ENCODE results near the gene SULT2A1. TPM values are rescaled to one million over a fixed set of nuclear protein-coding genes. Genes with fewer than 3 reads are reported as not detected.

Gene SULT2A1
- total RNA-seq, 2 experiments from 2014 or later: not detected

GRCh38 chr19:47890865-47891621 lies 4.9 kb upstream of the SULT2A1 start:
- Mint-ChIP-seq H3K27ac (no peak overlapping the region), H3K4me1 (ENCODE audit: low read depth) (no peaks in the 10 kb centered on the region), H3K27me3 (no peaks in the 10 kb centered on the region), H3K4me3 (no peak overlapping the region), H3K9me3 (no peaks in the 10 kb centered on the region), H3K36me3 (ENCODE audit: low read depth) (no peaks in the 10 kb centered on the region)
- TF ChIP-seq CTCF (IDR thresholded peaks at IDR 0.05): no peak
- no peak overlapping the region for H3K4me3 ChIP-seq (ENCODE audit: low read length)
- H3K36me3 ChIP-seq (ENCODE audit: insufficient read depth, low read length): no peaks in the 10 kb centered on the region
- intact Hi-C loops (cut with DNase I, micrococcal nuclease): no loop called here
- peaks cover 0 to under 1% of the 10 kb centered on the region in 2 experiments for H3K9me3 ChIP-seq (ENCODE audit: control insufficient read depth in 1 of 2, insufficient read depth in 1 of 2, low read length in 2 of 2)
- no peaks in the 10 kb centered on the region for H3K27me3 ChIP-seq (ENCODE audit: control insufficient read depth in 1 of 2, insufficient read depth in 2 of 2, low read length in 2 of 2)
- ChIA-PET CTCF (no interaction called here), POLR2A (no interaction called here)
- H3K27ac ChIP-seq (ENCODE audit: low read depth in 1 of 2, low read length in 2 of 2): no peak overlapping the region
- no peak for ATAC-seq (ENCODE audit: poor library complexity)
- H3K4me1 ChIP-seq (ENCODE audit: insufficient read depth, low read length): no peaks in the 10 kb centered on the region
- no peak for DNase-seq

DNA sequence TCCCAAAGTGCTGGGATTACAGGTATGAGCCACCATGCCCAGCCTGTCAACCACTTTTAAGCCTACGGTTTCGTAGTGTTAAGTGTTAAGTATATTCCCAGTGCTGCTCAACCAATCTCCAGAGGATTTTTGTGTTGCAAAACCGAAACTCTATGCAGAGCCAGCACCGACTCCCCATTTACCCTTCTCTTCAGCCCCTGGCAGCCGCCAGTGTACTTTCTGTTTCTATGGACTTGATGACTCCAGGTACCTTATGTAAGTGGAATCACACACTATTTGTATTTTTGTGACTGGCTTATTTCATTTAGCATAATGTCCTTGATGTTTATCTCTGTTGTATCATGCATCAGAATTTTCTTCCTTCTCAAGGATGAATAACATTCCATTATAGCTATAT lies 1.1 kb downstream of the SULT2A1 start:
- ATAC-seq (ENCODE audit: poor library complexity) (no peak), DNase-seq (no peak)
- peaks cover 28% of the 10 kb centered on the region for H3K27me3 Mint-ChIP-seq
- no peak overlapping the region for H3K4me3 Mint-ChIP-seq
- no peak overlapping the region for H3K27ac Mint-ChIP-seq
- no peaks in the 10 kb centered on the region for H3K36me3 Mint-ChIP-seq (ENCODE audit: low read depth)
- H3K9me3 Mint-ChIP-seq: no peaks in the 10 kb centered on the region
- no peaks in the 10 kb centered on the region for H3K9me3 ChIP-seq (ENCODE audit: control insufficient read depth in 1 of 2, insufficient read depth in 1 of 2, low read length in 2 of 2)
- H3K36me3 ChIP-seq (ENCODE audit: insufficient read depth, low read length): no peaks in the 10 kb centered on the region
- H3K4me3 ChIP-seq (ENCODE audit: low read length): no peak overlapping the region
- TF ChIP-seq CTCF (IDR thresholded peaks at IDR 0.05): no peak
- no peak overlapping the region for H3K27ac ChIP-seq (ENCODE audit: low read depth in 1 of 2, low read length in 2 of 2)
- no peaks in the 10 kb centered on the region for H3K4me1 ChIP-seq (ENCODE audit: insufficient read depth, low read length)
- ChIA-PET POLR2A (no interaction called here), CTCF (no interaction called here)
- no peaks in the 10 kb centered on the region for H3K4me1 Mint-ChIP-seq (ENCODE audit: low read depth)
- peaks cover 0 to 2% of the 10 kb centered on the region in 2 experiments for H3K27me3 ChIP-seq (ENCODE audit: control insufficient read depth in 1 of 2, insufficient read depth in 2 of 2, low read length in 2 of 2)
- intact Hi-C loops (cut with DNase I, micrococcal nuclease): no loop called here

DNA sequence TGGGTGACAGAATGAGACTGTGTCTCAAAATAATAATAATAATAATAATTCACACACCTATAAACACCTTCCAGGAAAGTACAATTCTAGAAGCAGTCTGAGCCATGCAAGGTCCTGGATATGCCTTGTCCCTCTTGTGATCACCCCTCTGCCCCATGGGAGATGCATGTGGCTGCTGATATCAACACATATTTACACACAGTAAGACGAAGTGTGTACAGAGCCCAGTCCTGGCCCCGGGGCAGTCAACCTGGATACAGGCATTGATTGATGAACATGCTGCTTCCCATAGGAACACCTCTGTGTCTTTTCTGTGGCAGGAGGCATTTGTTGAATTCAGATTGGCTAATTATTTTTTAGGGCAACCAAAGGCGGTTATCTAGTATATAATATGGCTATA lies 3.2 kb downstream of the SULT2A1 start:
- CTCF ChIA-PET: no interaction called here
- Histone ChIP-seq H3K27me3 (ENCODE audit: control insufficient read depth in 1 of 2, insufficient read depth in 2 of 2, low read length in 2 of 2) (peaks cover 0 to 7% of the 10 kb centered on the region in 2 experiments), H3K4me1 (ENCODE audit: insufficient read depth, low read length) (no peaks in the 10 kb centered on the region), H3K9me3 (ENCODE audit: control insufficient read depth in 1 of 2, insufficient read depth in 1 of 2, low read length in 2 of 2) (no peaks in the 10 kb centered on the region), H3K27ac (ENCODE audit: low read depth in 1 of 2, low read length in 2 of 2) (no peak overlapping the region), H3K36me3 (ENCODE audit: insufficient read depth, low read length) (no peaks in the 10 kb centered on the region), H3K4me3 (ENCODE audit: low read length) (no peak overlapping the region)
- Mint-ChIP-seq H3K36me3 (ENCODE audit: low read depth) (no peaks in the 10 kb centered on the region), H3K27ac (no peak overlapping the region), H3K4me1 (ENCODE audit: low read depth) (no peaks in the 10 kb centered on the region), H3K9me3 (no peaks in the 10 kb centered on the region), H3K27me3 (peaks cover 36% of the 10 kb centered on the region), H3K4me3 (no peak overlapping the region)
- POLR2A ChIA-PET: no interaction called here
- DNase-seq (no peak), ATAC-seq (ENCODE audit: poor library complexity) (no peak)
- intact Hi-C loops (cut with DNase I, micrococcal nuclease): no loop called here
- TF ChIP-seq CTCF (IDR thresholded peaks at IDR 0.05): no peak
